ENCODE results near the gene DMRTB1. TPM values are rescaled to one million over a fixed set of nuclear protein-coding genes. Genes with fewer than 3 reads are reported as not detected.

The DMRTB1 gene
- total RNA-seq, 2 donors from 2014 or later: not detected

- Mint-ChIP-seq H3K27ac (no peak overlapping the region), H3K4me3 (no peak overlapping the region), H3K9me3 (no peaks in the 10 kb centered on the region), H3K27me3 (ENCODE audit: low read depth) (no peaks in the 10 kb centered on the region), H3K4me1 (ENCODE audit: low read depth) (no peaks in the 10 kb centered on the region), H3K36me3 (ENCODE audit: insufficient read depth in 2 of 2) (no peaks in the 10 kb centered on the region)
- ATAC-seq (replicated peaks in 1 of 2) (no peak), DNase-seq (no peak)
These were observed 47.3 kb downstream of the DMRTB1 start for GRCh38 chr1:53506355-53507050.

DNA sequence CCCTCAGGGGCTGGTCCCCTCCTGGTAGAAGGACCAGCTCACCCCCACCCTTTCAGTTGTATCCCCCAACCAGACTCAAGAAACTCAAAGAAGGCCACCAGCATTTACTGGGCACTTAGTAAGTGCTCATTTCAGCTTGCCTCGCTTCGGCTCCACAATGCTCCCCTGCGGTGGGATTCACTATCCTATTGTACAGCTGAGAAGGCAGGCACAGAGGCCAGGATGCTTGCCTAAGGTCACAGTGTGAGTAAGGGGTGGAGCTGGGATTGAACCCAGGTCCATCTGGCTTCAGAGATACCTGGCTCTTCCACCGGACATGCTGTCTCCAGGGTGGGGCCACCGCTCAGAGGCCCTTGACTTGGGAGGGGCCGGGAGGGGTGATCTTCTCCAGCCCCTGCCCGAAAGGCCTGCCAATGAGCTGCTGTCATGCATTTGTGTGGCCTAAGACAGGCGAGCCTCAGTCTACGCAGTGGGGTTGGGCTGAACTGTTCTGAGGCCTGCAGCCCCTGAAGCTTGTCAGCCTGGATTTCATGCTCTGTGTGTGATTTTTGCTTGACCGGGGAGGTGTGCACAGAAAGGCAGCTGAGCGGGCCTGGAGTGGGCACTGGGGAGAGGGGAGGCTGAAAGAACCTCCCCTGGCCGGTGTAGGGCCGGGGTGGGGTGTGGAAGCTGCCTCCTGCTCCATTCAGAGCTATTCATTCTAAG is 48.1 kb downstream of the DMRTB1 start:
- H3K36me3 Mint-ChIP-seq (ENCODE audit: insufficient read depth in 2 of 2): no peaks in the 10 kb centered on the region
- H3K27ac Mint-ChIP-seq: no peak overlapping the region
- no peak overlapping the region for H3K4me3 Mint-ChIP-seq
- DNase-seq (no peak), ATAC-seq (replicated peaks in 1 of 2) (no peak)
- H3K4me1 Mint-ChIP-seq (ENCODE audit: low read depth): no peaks in the 10 kb centered on the region
- no peaks in the 10 kb centered on the region for H3K9me3 Mint-ChIP-seq
- H3K27me3 Mint-ChIP-seq (ENCODE audit: low read depth): no peaks in the 10 kb centered on the region

DNA sequence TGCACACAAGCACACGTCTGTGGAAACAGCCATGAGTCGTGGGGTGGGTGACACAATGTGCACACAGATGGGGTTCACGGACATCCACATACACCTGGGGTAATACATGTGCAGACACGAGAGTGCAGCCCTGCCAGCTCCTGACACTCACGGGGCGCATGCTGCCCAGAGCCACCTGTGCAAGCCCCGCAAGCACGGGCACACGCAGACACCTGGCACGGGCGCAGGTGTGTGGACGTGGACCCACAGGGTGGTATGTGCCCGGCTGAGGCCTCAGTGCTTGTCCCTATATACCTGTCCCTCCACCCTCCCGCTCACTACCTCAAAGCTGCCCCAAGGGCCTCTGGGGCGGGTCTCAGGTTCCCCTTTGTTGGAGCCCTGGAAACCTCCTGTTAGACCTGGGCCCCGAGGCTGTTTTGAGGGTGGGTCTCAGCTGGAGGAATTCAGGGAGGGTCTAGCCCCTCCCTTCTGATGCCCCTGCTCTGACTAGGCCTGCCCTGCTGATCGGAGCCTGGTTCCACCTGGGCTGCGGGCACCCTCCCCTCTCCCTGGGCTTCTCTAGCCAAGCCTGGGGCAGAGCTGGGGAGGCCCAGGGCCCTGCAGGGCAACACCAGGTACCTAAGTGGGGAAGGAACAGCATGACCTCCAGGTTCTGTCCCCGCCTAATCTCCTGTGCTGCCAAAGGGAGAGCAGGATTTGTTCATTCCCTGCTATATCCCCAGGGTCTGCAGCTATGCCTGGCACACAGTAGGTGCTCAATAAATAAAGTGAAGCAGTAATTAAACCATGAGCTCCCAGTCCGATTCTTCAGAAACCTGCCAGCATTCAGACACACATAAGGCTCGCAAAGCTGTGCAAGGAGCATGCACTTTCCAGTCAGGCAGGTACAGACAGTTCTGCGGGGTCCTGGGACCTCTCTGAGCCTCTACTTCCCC is 49.1 kb downstream of the DMRTB1 start:
- no peaks in the 10 kb centered on the region for H3K9me3 Mint-ChIP-seq
- H3K4me1 Mint-ChIP-seq (ENCODE audit: low read depth): no peaks in the 10 kb centered on the region
- ATAC-seq (replicated peaks in 1 of 2) (no peak), DNase-seq (no peak)
- H3K36me3 Mint-ChIP-seq (ENCODE audit: insufficient read depth in 2 of 2): no peaks in the 10 kb centered on the region
- no peaks in the 10 kb centered on the region for H3K27me3 Mint-ChIP-seq (ENCODE audit: low read depth)
- H3K27ac Mint-ChIP-seq: no peak overlapping the region
- no peak overlapping the region for H3K4me3 Mint-ChIP-seq

DNA sequence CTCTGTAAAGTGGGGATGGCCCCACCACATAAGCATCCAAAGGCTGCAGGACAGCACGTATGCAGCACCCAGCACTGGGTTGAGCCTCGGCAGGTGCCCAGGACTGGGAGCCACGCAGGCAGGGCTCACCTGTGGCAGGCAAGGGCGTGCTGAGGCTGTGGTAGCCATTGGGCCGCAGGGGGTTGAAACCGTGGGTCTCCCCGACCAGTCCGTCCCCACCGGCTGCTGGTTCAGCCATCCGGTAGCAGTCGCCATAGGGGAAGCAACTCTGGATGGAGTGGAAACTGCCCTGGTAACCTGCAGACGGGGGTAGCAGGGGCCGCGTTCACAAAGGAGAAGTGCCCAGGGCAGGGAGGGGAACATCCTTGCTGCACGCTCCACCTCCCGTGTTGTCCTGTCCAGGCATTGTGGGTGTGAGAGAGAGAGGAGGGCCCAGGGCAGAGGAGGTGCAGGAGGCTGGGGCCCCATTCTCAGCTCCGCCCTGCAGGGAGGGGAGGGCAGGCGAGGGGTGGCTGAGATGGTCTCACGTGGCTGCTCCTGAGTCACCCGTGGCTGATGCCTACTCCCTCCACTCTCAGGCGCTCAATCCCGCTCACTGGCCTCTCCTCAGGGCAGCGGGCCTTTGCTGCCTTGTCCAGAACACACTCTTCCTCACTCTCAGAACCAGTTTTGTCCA is 49.9 kb downstream of the DMRTB1 start:
- Mint-ChIP-seq H3K4me1 (ENCODE audit: low read depth) (no peaks in the 10 kb centered on the region), H3K27ac (no peak overlapping the region), H3K4me3 (no peak overlapping the region), H3K36me3 (ENCODE audit: insufficient read depth in 2 of 2) (no peaks in the 10 kb centered on the region), H3K9me3 (no peaks in the 10 kb centered on the region), H3K27me3 (ENCODE audit: low read depth) (no peaks in the 10 kb centered on the region)
- ATAC-seq (replicated peaks in 1 of 2) (no peak), DNase-seq (no peak)

DNA sequence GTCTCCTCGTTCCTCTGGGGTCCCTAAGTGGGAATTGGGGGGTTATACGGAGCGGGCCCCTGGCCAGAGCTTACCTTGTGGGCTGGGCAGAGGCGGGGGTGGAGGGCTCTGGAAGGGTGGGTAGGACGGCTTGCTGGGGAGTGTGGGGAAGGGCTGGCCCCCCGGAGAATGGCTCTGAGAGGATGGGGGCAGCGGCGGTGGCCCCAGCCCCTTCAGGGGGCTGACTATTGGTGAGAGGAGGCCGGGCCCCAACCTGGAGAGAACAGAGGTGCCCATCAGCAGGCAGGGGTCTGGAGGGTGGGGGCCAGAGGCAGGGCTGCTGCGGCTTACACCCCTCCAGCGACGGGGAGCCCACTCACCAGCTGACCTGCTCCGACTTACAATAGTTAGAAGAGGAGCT is 50.6 kb downstream of the DMRTB1 start:
- Mint-ChIP-seq H3K4me3 (no peak overlapping the region), H3K4me1 (ENCODE audit: low read depth) (no peaks in the 10 kb centered on the region), H3K9me3 (no peaks in the 10 kb centered on the region), H3K27ac (no peak overlapping the region), H3K27me3 (ENCODE audit: low read depth) (no peaks in the 10 kb centered on the region), H3K36me3 (ENCODE audit: insufficient read depth in 2 of 2) (no peaks in the 10 kb centered on the region)
- DNase-seq (no peak), ATAC-seq (replicated peaks in 1 of 2) (no peak)

DNA sequence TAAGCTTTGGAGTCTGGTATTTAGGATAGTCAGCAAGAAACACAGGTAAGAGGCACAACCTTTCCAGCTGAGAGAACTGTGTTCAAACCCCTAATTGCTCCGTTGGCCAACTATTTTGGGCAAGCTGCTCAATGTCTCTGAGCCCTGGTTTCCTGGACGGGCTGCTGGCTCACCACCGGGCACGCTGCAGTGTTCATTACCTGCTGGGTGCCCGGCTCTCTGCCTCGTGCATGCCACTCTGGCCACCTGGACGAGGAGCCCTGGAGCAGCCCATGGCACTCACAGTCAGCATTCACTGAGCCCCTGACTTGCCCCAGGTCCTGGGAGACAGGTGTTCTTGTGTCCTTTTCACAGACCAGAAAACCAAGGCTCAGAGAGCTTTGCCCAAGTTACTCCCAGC is 51.0 kb downstream of the DMRTB1 start:
- DNase-seq (no peak), ATAC-seq (replicated peaks in 1 of 2) (no peak)
- Mint-ChIP-seq H3K9me3 (no peaks in the 10 kb centered on the region), H3K27ac (no peak overlapping the region), H3K4me1 (ENCODE audit: low read depth) (no peaks in the 10 kb centered on the region), H3K4me3 (no peak overlapping the region), H3K27me3 (ENCODE audit: low read depth) (no peaks in the 10 kb centered on the region), H3K36me3 (ENCODE audit: insufficient read depth in 2 of 2) (no peaks in the 10 kb centered on the region)

- no peaks in the 10 kb centered on the region for H3K4me1 Mint-ChIP-seq (ENCODE audit: low read depth)
- DNase-seq: no peak
- H3K9me3 Mint-ChIP-seq: no peaks in the 10 kb centered on the region
- no peaks in the 10 kb centered on the region for H3K27me3 Mint-ChIP-seq (ENCODE audit: low read depth)
- H3K27ac Mint-ChIP-seq: no peak overlapping the region
- no peaks in the 10 kb centered on the region for H3K36me3 Mint-ChIP-seq (ENCODE audit: insufficient read depth in 2 of 2)
- H3K4me3 Mint-ChIP-seq: no peak overlapping the region
- no peak for ATAC-seq (replicated peaks in 1 of 2)
These were observed 52.2 kb downstream of the DMRTB1 start for GRCh38 chr1:53511323-53511932.

- Mint-ChIP-seq H3K4me3 (no peak overlapping the region), H3K4me1 (ENCODE audit: low read depth) (no peaks in the 10 kb centered on the region), H3K27ac (no peak overlapping the region), H3K36me3 (ENCODE audit: insufficient read depth in 2 of 2) (no peaks in the 10 kb centered on the region), H3K27me3 (ENCODE audit: low read depth) (no peaks in the 10 kb centered on the region), H3K9me3 (no peaks in the 10 kb centered on the region)
- DNase-seq: no peak
- no peak for ATAC-seq (replicated peaks in 1 of 2)
These were observed 53.0 kb downstream of the DMRTB1 start for GRCh38 chr1:53511933-53512806.

GRCh38 chr1:53512807-53513755 is 53.9 kb downstream of the DMRTB1 start:
- Mint-ChIP-seq H3K9me3 (no peaks in the 10 kb centered on the region), H3K36me3 (ENCODE audit: insufficient read depth in 2 of 2) (no peaks in the 10 kb centered on the region), H3K27me3 (ENCODE audit: low read depth) (no peaks in the 10 kb centered on the region), H3K27ac (no peak overlapping the region), H3K4me1 (ENCODE audit: low read depth) (no peaks in the 10 kb centered on the region), H3K4me3 (no peak overlapping the region)
- no peak for ATAC-seq (replicated peaks in 1 of 2)
- DNase-seq: no peak

GRCh38 chr1:53513846-53514245 is 54.6 kb downstream of the DMRTB1 start:
- DNase-seq: no peak
- no peaks in the 10 kb centered on the region for H3K36me3 Mint-ChIP-seq (ENCODE audit: insufficient read depth in 2 of 2)

DNA sequence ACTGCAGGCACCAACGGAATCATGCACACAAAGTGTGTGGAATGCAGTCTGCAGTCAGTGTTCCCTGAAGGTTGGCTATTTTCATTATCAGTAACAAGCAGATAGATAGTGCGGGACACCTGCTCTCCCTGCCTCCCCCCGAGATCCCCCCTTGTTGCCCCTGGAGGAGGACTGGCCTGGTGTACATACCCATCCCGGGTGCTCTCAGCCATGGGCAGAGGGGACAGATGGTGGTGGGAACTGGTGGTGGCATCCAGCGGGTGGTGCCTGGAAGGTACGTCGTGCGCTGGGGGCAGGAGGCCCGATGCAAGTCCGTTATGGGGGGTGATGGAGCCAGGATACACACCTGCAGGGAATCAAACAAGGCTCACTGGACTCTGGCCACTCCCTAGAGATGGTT is 55.2 kb downstream of the DMRTB1 start:
- H3K4me1 Mint-ChIP-seq (ENCODE audit: low read depth): no peaks in the 10 kb centered on the region
- H3K27ac Mint-ChIP-seq: no peak overlapping the region
- ATAC-seq (replicated peaks in 1 of 2) (no peak), DNase-seq (no peak)
- H3K27me3 Mint-ChIP-seq (ENCODE audit: low read depth): no peaks in the 10 kb centered on the region
- H3K4me3 Mint-ChIP-seq: no peak overlapping the region
- no peaks in the 10 kb centered on the region for H3K9me3 Mint-ChIP-seq
- no peaks in the 10 kb centered on the region for H3K36me3 Mint-ChIP-seq (ENCODE audit: insufficient read depth in 2 of 2)

More at GRCh38 chr1:53513846-53514245, 54.6 kb downstream of the DMRTB1 start:
- Mint-ChIP-seq H3K9me3 (no peaks in the 10 kb centered on the region), H3K4me1 (ENCODE audit: low read depth) (no peaks in the 10 kb centered on the region), H3K4me3 (no peak overlapping the region), H3K27me3 (ENCODE audit: low read depth) (no peaks in the 10 kb centered on the region), H3K27ac (no peak overlapping the region)
- ATAC-seq (replicated peaks in 1 of 2): no peak

Measured in activated T-cell treated with anti-CD3 and anti-CD28 coated beads, Interleukin-2, amount 50 U/mL, for 72 hours (primary cell).